Mesenchymal stem cell (in vitro differentiated cells and primary cell): ENCODE measurements around the gene BTNL2.
"Not testable (repeated sequence)": the region's sequence is repeated elsewhere in the genome, so short reads cannot be mapped to it uniquely, and the experiment has no call there.

Experiments
- DNase-seq: peaks from one replicate; pipeline ENCODE4 v3.0.0-alpha.2; 2013
- H2AFZ ChIP-seq: one replicate; pipeline ENCODE4 v1.6.1; 2013; ENCODE audit warnings: low read depth, mild to moderate bottlenecking, control low read depth, inconsistent platforms, low read length, moderate library complexity
- H2AK5ac ChIP-seq: 2 replicates; pipeline ENCODE4 v1.6.1; 2013; ENCODE audit warnings: low read length, moderate library complexity, mild to moderate bottlenecking, inconsistent platforms; ENCODE audit not compliant: severe bottlenecking
- H2BK120ac ChIP-seq: one replicate; pipeline ENCODE4 v1.6.1; 2013; ENCODE audit warnings: low read depth, mild to moderate bottlenecking, inconsistent platforms, low read length, moderate library complexity
- H2BK12ac ChIP-seq, 2 experiments: one replicate each; pipeline ENCODE4 v1.6.1; 2013; ENCODE audit warnings: inconsistent platforms in 2 of 2, low read length in 2 of 2, mild to moderate bottlenecking in 2 of 2, moderate library complexity in 2 of 2, control low read depth in 1 of 2
- H2BK15ac ChIP-seq: one replicate; pipeline ENCODE4 v1.6.1; 2013; ENCODE audit warnings: mild to moderate bottlenecking, low read depth, inconsistent platforms; ENCODE audit not compliant: poor library complexity, severe bottlenecking
- H2BK5ac ChIP-seq: 2 replicates; pipeline ENCODE4 v1.6.1; 2013; ENCODE audit warnings: low read depth, mild to moderate bottlenecking, low read length, control low read depth, inconsistent platforms; ENCODE audit not compliant: poor library complexity, severe bottlenecking
- H3K14ac ChIP-seq, 2 experiments: one replicate each; pipeline ENCODE4 v1.6.1; 2013; ENCODE audit warnings: inconsistent platforms in 2 of 2, low read length in 2 of 2, control low read depth in 1 of 2, mild to moderate bottlenecking in 1 of 2, moderate library complexity in 1 of 2
- H3K18ac ChIP-seq, 2 experiments: one replicate each; pipeline ENCODE4 v1.6.1; 2013; ENCODE audit warnings: inconsistent platforms in 2 of 2, low read length in 2 of 2, control low read depth in 1 of 2, low read depth in 1 of 2, mild to moderate bottlenecking in 1 of 2
- H3K23ac ChIP-seq, 2 experiments: one replicate each; pipeline ENCODE4 v1.6.1; 2013; ENCODE audit warnings: inconsistent platforms in 2 of 2, low read length in 2 of 2, mild to moderate bottlenecking in 2 of 2, moderate library complexity in 2 of 2, control low read depth in 1 of 2
- H3K27ac ChIP-seq: 2 replicates; pipeline ENCODE4 v1.5.1; 2013; ENCODE audit warnings: mild to moderate bottlenecking, moderate library complexity, low read length, control low read depth, inconsistent platforms; ENCODE audit not compliant: poor library complexity, severe bottlenecking
- H3K27me3 ChIP-seq, 2 experiments: 2 replicates each; pipeline versions ENCODE4 v1.6.1 to v1.7.0; 2013; ENCODE audit warnings: low read length in 2 of 2, mild to moderate bottlenecking in 2 of 2, moderate library complexity in 2 of 2, control low read depth in 1 of 2, inconsistent platforms in 1 of 2; ENCODE audit not compliant: control insufficient read depth in 1 of 2, insufficient read depth in 1 of 2
- H3K36me3 ChIP-seq, 2 experiments: 2 replicates each; pipeline versions ENCODE4 v1.6.1 to v1.7.0; 2013; ENCODE audit warnings: low read length in 2 of 2, control low read depth in 1 of 2, inconsistent platforms in 1 of 2, low read depth in 1 of 2, mild to moderate bottlenecking in 1 of 2; ENCODE audit not compliant: insufficient read depth in 2 of 2, control insufficient read depth in 1 of 2
- H3K4ac ChIP-seq, 2 experiments: one replicate each; pipeline ENCODE4 v1.6.1; 2013; ENCODE audit warnings: inconsistent platforms in 2 of 2, low read length in 2 of 2, mild to moderate bottlenecking in 2 of 2, moderate library complexity in 2 of 2, control low read depth in 1 of 2, low read depth in 1 of 2
- H3K4me1 ChIP-seq: 2 replicates; pipeline ENCODE4 v1.6.1; 2013; ENCODE audit warnings: low read depth, low read length, control low read depth; ENCODE audit not compliant: control insufficient read depth, insufficient read depth
- H3K4me2 ChIP-seq: 2 replicates; pipeline ENCODE4 v1.6.1; 2013; ENCODE audit warnings: low read length, mild to moderate bottlenecking, inconsistent platforms; ENCODE audit not compliant: poor library complexity, severe bottlenecking
- H3K4me3 ChIP-seq, 2 experiments: 2 replicates each; pipeline versions ENCODE4 v1.5.1 to v1.7.0; 2013; ENCODE audit warnings: low read length in 2 of 2, mild to moderate bottlenecking in 2 of 2, control low read depth in 1 of 2, low read depth in 1 of 2; ENCODE audit not compliant: insufficient read depth in 1 of 2
- H3K79me1 ChIP-seq: replicated peaks from 2 replicates; pipeline ENCODE4 v1.6.1; 2013; ENCODE audit warnings: mild to moderate bottlenecking, control low read depth, low read length, inconsistent platforms; ENCODE audit not compliant: poor library complexity, severe bottlenecking
- H3K9ac ChIP-seq: 2 replicates; pipeline ENCODE4 v1.7.0; 2013; ENCODE audit warnings: mild to moderate bottlenecking, low read length, moderate library complexity
- H3K9me3 ChIP-seq: 2 replicates; pipeline ENCODE4 v1.7.0; 2013; ENCODE audit warnings: mild to moderate bottlenecking, low read length; ENCODE audit not compliant: control insufficient read depth
- H4K8ac ChIP-seq: one replicate; pipeline ENCODE4 v1.6.1; 2013; ENCODE audit warnings: inconsistent platforms, mild to moderate bottlenecking, low read length, moderate library complexity
- H4K91ac ChIP-seq: one replicate; pipeline ENCODE4 v1.6.1; 2013; ENCODE audit warnings: mild to moderate bottlenecking, low read length, inconsistent platforms
- WGBS: methylation state at CpG from one replicate; pipeline ENCODE4 v1.1.7; 2013; ENCODE audit warnings: mixed read lengths; 5-methylcytosine and 5-hydroxymethylcytosine counted together

BTNL2 gene

DNA sequence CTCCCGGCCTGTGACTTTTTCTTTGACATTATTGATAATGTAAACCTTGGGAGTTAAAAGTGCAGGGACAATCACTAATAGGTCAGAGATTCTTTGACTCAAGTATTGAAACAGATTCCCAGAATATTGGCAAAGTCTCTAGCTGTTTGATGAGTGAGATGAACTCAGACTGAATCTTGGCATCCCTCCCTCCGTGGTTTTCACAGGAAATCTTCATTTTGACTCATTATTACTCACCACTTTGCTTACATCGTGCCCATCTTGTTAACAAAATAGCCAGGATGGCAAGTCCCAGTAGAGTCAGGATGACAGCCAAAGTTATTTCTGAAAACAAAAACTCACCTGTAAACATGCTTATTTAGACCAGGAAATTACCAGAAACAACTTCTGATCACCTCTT, 37.3 kb downstream of the BTNL2 start:
- H2AFZ ChIP-seq = no peak overlapping the region

GRCh38 chr6:32367644-32368043, 39.3 kb downstream of the BTNL2 start:
- H3K23ac ChIP-seq = no peak overlapping the region
- H4K8ac ChIP-seq = no peak overlapping the region
- H3K27me3 ChIP-seq = no peaks in the 10 kb centered on the region
- no peak overlapping the region for H3K27ac ChIP-seq
- H3K79me1 ChIP-seq = no peaks in the 10 kb centered on the region
- H3K4me1 ChIP-seq = no peaks in the 10 kb centered on the region
- H3K4me3 ChIP-seq = no peak overlapping the region
- no peak overlapping the region for H2BK15ac ChIP-seq
- no peak overlapping the region for H2BK120ac ChIP-seq
- H2BK12ac ChIP-seq = no peak overlapping the region
- 66% methylated on average over 2 of the region's 3 CpGs for WGBS
- H3K9me3 ChIP-seq = no peaks in the 10 kb centered on the region
- no peak overlapping the region for H3K4ac ChIP-seq
- H2AK5ac ChIP-seq = no peak overlapping the region
- no peak overlapping the region for H3K9ac ChIP-seq
- H3K4me2 ChIP-seq = no peak overlapping the region
- H2BK5ac ChIP-seq = no peak overlapping the region
- H2AFZ ChIP-seq = no peak overlapping the region
- H3K36me3 ChIP-seq = no peaks in the 10 kb centered on the region
- H4K91ac ChIP-seq = no peak overlapping the region
- H3K14ac ChIP-seq = no peak overlapping the region
- no peak overlapping the region for H3K18ac ChIP-seq
- DNase-seq = no peak

More for the DNA sequence above, 37.3 kb downstream of the BTNL2 start:
- Histone ChIP-seq H2AK5ac (no peak overlapping the region), H3K23ac (no peak overlapping the region), H2BK5ac (no peak overlapping the region), H3K9me3 (no peaks in the 10 kb centered on the region), H3K36me3 (no peaks in the 10 kb centered on the region), H3K27me3 (no peaks in the 10 kb centered on the region), H3K79me1 (no peaks in the 10 kb centered on the region), H3K4me2 (no peak overlapping the region), H2BK12ac (no peak overlapping the region), H3K4me3 (no peak overlapping the region), H3K9ac (no peak overlapping the region), H4K91ac (no peak overlapping the region), H3K18ac (no peak overlapping the region), H3K4ac (no peak overlapping the region), H2BK120ac (no peak overlapping the region), H4K8ac (no peak overlapping the region), H3K14ac (no peak overlapping the region), H3K27ac (no peak overlapping the region), H3K4me1 (no peaks in the 10 kb centered on the region), H2BK15ac (no peak overlapping the region)
- 13% methylated on average over 3 of the region's 3 CpGs for WGBS
- peak; percentile 83 for DNase-seq

DNA sequence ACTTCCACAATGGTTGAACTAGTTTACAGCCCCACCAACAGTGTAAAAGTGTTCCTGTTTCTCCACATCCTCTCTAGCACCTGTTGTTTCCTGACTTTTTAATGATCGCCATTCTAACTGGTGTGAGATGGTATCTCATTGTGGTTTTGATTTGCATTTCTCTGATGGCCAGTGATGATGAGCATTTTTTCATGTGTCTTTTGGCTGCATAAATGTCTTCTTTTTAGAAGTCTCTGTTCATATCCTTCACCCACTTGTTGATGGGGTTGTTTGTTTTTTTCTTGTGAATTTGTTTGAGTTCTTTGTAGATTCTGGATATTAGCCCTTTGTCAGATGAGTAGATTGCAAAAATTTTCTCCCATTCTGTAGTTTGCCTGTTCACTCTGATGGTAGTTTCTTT, 47.8 kb downstream of the BTNL2 start:
- not testable (repeated sequence) for H3K79me1 ChIP-seq, H2BK5ac ChIP-seq, H3K27me3 ChIP-seq, H3K9ac ChIP-seq, H2BK120ac ChIP-seq, DNase-seq, H3K23ac ChIP-seq, H3K14ac ChIP-seq, H2BK12ac ChIP-seq, H3K4me2 ChIP-seq, H3K9me3 ChIP-seq, H3K4me1 ChIP-seq, H4K8ac ChIP-seq, H2AFZ ChIP-seq, H3K18ac ChIP-seq, H4K91ac ChIP-seq, H2AK5ac ChIP-seq, H3K27ac ChIP-seq, H3K4ac ChIP-seq, H3K4me3 ChIP-seq, H3K36me3 ChIP-seq, H2BK15ac ChIP-seq
- no CpG with 5 or more reads among the region's 1 CpG for WGBS

- not testable (repeated sequence) for H3K14ac ChIP-seq, H3K18ac ChIP-seq, H3K9ac ChIP-seq, H3K27ac ChIP-seq, H2AK5ac ChIP-seq, H2BK15ac ChIP-seq, H4K91ac ChIP-seq, DNase-seq, H2BK120ac ChIP-seq, H3K4me2 ChIP-seq, H2BK5ac ChIP-seq, H3K4me3 ChIP-seq, H2AFZ ChIP-seq, H3K79me1 ChIP-seq, H3K27me3 ChIP-seq, H3K23ac ChIP-seq, H2BK12ac ChIP-seq, H3K4me1 ChIP-seq, H3K9me3 ChIP-seq, H3K36me3 ChIP-seq, H3K4ac ChIP-seq, H4K8ac ChIP-seq
- 100% methylated on average over 1 of the region's 8 CpGs for WGBS
These were observed 48.4 kb downstream of the BTNL2 start for GRCh38 chr6:32358548-32358947.
